Measurements from ENCODE around the gene B4GALT5.

- no peak for TF ChIP-seq CTCF (conservative IDR thresholded peaks at IDR 0.05; ENCODE audit: low read length)
- no peak for TF ChIP-seq EZH2phosphoT487 (IDR thresholded peaks at IDR 0.05; ENCODE audit: borderline replicate concordance)
Measured at GRCh38 chr20:49676581-49677291, 36.9 kb downstream of the B4GALT5 start.

Measured in Loucy (cell line).